Sigmoid colon (tissue), 3 donors: Measurements from ENCODE around the gene ANKRD33B.
"Not testable (repeated sequence)": the region's sequence is repeated elsewhere in the genome, so short reads cannot be mapped to it uniquely, and the experiment has no call there.

Experiments used
- CTCF ChIP-seq, 4 experiments: fragments of 450-650 bp in 3 of 4; fragments of 200-600 bp in 1 of 4; IDR thresholded peaks; one replicate each; pipeline ENCODE4 v1.5.1; 2016 to 2019; ENCODE audit warnings: antibody characterized with exemption in 4 of 4, mild to moderate bottlenecking in 3 of 4, moderate library complexity in 2 of 4
- POLR2A ChIP-seq, 2 donors: fragments of 450-650 bp; IDR thresholded peaks; one replicate each; pipeline ENCODE4 v1.6.1; 2016; ENCODE audit warnings: antibody characterized with exemption in 2 of 2, mild to moderate bottlenecking in 2 of 2, moderate library complexity in 2 of 2

GRCh38 chr5:10574879-10575278 lies 11.0 kb downstream of the ANKRD33B start:
- TF ChIP-seq CTCF, POLR2A (IDR thresholded peaks at IDR 0.05): not testable (repeated sequence)
